ENCODE data around the gene NUDT1. TPM values are rescaled to one million over a fixed set of nuclear protein-coding genes. Genes with fewer than 3 reads are reported as not detected.

Gene NUDT1
- total RNA-seq, 3 donors from 2014 or later (not counting 1 experiment from before 2014, with no cell fraction given), result 17.9 to 19.2 (median 18.2) TPM

DNA sequence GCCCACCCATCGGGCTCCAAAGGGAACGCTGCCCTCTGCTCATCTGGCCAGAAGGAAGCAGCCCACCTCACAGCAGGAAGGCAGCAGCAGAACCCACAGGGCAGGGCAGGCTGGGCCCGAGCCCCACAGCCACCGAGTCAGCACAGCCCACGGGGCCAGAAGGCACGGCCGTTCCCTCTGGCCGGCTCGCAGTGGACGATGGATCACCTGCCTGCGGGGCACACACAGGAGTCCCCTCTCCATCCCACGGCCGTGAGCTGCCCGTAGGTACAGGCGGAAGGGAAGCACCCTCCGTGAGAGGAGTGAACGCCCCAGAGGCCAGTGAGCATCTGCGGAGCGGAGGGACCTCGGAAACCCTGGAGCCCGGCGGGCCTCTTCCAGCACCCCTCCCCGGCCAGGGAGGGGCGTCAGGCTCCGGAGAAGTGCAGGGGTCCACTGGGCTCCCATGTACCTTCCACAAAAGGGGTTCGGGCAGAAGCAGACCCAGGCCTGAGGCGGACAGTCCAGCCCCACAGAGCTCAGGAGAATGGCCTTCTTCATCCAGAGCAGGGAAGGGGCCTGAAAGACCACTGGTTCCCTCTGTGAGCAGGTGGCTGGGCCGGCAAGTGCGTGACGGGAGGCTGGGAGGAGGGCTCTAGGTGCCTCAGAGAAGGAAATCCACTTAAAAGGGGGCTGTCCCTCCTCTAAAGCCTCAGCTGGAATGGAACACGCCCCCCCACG, 11.7 kb downstream of the NUDT1 start:
- Mint-ChIP-seq H3K9me3 (no peaks in the 10 kb centered on the region), H3K4me1 (peaks cover 7 to 24% of the 10 kb centered on the region in 2 donors), H3K4me3 (no peak overlapping the region), H3K27ac (no peak overlapping the region), H3K36me3 (no peaks in the 10 kb centered on the region), H3K27me3 (ENCODE audit: low read depth in 2 of 2) (no peaks in the 10 kb centered on the region)
- ATAC-seq, result no peak
- Histone ChIP-seq H3K36me3 (ENCODE audit: control insufficient read depth, insufficient read depth, low read length) (no peaks in the 10 kb centered on the region), H3K27me3 (ENCODE audit: control insufficient read depth, insufficient read depth, low read length) (no peaks in the 10 kb centered on the region), H3K9me3 (ENCODE audit: control insufficient read depth, insufficient read depth, low read length) (no peaks in the 10 kb centered on the region), H3K4me3 (ENCODE audit: low read length) (no peak overlapping the region), H3K4me1 (ENCODE audit: control insufficient read depth, insufficient read depth, low read length) (peaks cover 46% of the 10 kb centered on the region), H3K27ac (ENCODE audit: low read length) (no peak overlapping the region)
- intact Hi-C loops (cut with micrococcal nuclease), result no loop called here
- TF ChIP-seq, protein P1, sequence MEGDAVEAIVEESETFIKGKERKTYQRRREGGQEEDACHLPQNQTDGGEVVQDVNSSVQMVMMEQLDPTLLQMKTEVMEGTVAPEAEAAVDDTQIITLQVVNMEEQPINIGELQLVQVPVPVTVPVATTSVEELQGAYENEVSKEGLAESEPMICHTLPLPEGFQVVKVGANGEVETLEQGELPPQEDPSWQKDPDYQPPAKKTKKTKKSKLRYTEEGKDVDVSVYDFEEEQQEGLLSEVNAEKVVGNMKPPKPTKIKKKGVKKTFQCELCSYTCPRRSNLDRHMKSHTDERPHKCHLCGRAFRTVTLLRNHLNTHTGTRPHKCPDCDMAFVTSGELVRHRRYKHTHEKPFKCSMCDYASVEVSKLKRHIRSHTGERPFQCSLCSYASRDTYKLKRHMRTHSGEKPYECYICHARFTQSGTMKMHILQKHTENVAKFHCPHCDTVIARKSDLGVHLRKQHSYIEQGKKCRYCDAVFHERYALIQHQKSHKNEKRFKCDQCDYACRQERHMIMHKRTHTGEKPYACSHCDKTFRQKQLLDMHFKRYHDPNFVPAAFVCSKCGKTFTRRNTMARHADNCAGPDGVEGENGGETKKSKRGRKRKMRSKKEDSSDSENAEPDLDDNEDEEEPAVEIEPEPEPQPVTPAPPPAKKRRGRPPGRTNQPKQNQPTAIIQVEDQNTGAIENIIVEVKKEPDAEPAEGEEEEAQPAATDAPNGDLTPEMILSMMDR (IDR thresholded peaks at IDR 0.05), result no peak
- no peak for DNase-seq
- 96% methylated on average over 32 of the region's 32 CpGs for WGBS (ENCODE audit: insufficient coverage)

DNA sequence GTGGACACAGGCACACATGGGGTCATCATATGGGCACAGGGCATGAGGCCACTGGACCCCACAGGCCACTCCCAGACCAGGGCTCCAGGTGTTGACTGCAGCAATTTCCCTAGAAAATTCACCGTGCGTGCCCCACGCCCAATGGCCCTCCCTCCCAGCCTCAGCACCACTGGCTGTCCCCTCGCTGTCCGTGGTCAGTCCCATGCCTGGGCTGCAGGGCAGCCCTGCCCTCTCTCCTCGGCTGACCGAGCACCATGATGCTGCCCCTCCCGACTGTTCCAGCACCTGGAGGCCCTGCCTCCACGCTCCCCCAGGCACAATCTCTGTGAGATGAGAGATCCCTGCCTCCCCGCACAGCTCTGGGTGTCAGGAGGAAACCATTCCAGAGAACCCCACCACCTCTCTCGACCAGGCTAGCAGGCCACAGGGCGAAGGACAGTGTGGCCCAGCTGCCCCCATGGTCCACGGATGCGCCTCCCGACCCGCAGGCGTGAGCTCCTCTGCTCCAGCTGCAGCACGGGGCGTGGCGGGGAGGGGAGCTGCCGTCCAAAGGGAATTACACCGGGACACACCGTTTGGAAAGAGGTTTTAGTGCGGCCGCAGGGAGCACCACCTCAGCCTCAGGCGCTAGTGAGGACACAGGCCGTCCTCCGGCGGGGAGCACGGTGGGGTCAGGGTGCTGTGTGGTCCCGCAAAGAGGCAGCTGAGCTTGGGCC, 12.6 kb downstream of the NUDT1 start:
- no peak for DNase-seq
- intact Hi-C loops (cut with micrococcal nuclease), result no loop called here
- ATAC-seq, result no peak
- H3K36me3 ChIP-seq (ENCODE audit: control insufficient read depth, insufficient read depth, low read length), result no peaks in the 10 kb centered on the region
- H3K27ac ChIP-seq (ENCODE audit: low read length), result no peak overlapping the region
- H3K4me3 ChIP-seq (ENCODE audit: low read length), result no peak overlapping the region
- TF ChIP-seq, protein P1 (IDR thresholded peaks at IDR 0.05), result no peak
- H3K9me3 Mint-ChIP-seq, result no peaks in the 10 kb centered on the region
- H3K4me3 Mint-ChIP-seq, result no peak overlapping the region
- no peaks in the 10 kb centered on the region for H3K36me3 Mint-ChIP-seq
- H3K9me3 ChIP-seq (ENCODE audit: control insufficient read depth, insufficient read depth, low read length), result no peaks in the 10 kb centered on the region
- WGBS (ENCODE audit: insufficient coverage), result 96% methylated on average over 31 of the region's 31 CpGs
- H3K4me1 ChIP-seq (ENCODE audit: control insufficient read depth, insufficient read depth, low read length), result peaks cover 46% of the 10 kb centered on the region
- H3K27me3 ChIP-seq (ENCODE audit: control insufficient read depth, insufficient read depth, low read length), result no peaks in the 10 kb centered on the region
- H3K27me3 Mint-ChIP-seq (ENCODE audit: low read depth in 2 of 2), result no peaks in the 10 kb centered on the region
- H3K27ac Mint-ChIP-seq, result no peak overlapping the region
- H3K4me1 Mint-ChIP-seq, result peaks cover 8 to 24% of the 10 kb centered on the region in 2 donors

DNA sequence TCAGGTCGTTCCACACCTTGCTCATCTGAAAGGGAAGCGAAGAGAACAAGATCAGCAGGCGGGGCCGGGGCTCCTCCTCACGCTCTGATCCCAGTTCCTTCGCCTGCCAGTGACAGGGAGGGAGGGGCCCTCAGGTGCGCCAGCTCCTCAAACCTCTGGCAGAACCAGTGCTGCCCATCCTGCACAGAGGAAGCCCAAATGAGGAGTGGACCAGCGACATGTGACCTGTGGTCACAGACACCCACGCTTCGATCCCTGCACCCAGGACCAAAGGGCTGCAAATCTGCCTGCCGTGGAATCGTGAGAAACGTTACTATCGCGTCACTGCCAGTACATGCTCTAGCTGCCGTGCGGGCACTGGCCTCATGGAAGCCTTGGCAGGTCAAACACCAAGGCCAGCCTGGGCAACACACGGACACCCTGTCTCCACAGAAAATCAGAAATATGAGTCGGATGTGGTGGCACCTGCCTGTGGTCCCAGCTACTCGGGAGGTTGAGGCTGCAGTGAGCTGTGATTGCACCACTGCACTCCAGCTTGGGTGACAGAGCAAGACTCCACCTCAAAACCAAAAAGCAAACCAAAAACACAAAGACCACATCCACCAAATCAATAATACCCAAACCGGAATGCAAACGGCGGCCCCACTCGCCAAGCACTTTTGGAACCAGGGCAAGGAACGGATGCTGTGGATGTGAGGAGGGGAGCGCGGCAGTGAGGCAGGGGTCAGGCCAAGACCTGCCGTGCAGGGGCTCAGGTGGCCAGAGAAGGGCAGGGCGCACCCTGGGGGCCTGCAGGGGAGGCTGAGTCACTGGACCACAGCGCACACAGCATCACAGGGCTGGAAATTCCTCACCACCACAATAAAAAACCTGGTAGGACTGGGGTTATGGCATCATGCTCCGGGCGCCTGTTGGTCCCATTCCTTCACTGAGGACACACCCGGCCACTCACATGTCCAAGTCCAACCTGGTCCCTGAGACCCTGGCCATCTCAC, 13.4 kb downstream of the NUDT1 start:
- Mint-ChIP-seq H3K9me3 (no peaks in the 10 kb centered on the region), H3K4me3 (no peak overlapping the region), H3K27ac (no peak overlapping the region), H3K4me1 (peaks cover 12 to 25% of the 10 kb centered on the region in 2 donors), H3K27me3 (ENCODE audit: low read depth in 2 of 2) (no peaks in the 10 kb centered on the region), H3K36me3 (no peaks in the 10 kb centered on the region)
- no peaks in the 10 kb centered on the region for H3K9me3 ChIP-seq (ENCODE audit: control insufficient read depth, insufficient read depth, low read length)
- no peak for DNase-seq
- TF ChIP-seq, protein P1 (IDR thresholded peaks at IDR 0.05), result no peak
- no peaks in the 10 kb centered on the region for H3K36me3 ChIP-seq (ENCODE audit: control insufficient read depth, insufficient read depth, low read length)
- H3K4me3 ChIP-seq (ENCODE audit: low read length), result no peak overlapping the region
- H3K27me3 ChIP-seq (ENCODE audit: control insufficient read depth, insufficient read depth, low read length), result no peaks in the 10 kb centered on the region
- ATAC-seq, result no peak
- 86% methylated on average over 33 of the region's 33 CpGs for WGBS (ENCODE audit: insufficient coverage)
- no peak overlapping the region for H3K27ac ChIP-seq (ENCODE audit: low read length)
- peaks cover 44% of the 10 kb centered on the region for H3K4me1 ChIP-seq (ENCODE audit: control insufficient read depth, insufficient read depth, low read length)
- intact Hi-C loops (cut with micrococcal nuclease), result no loop called here

Measured in natural killer cell (primary cell).